OCI-LY1 (cell line): ENCODE results near the gene SRSF2.

Experiments used
- H2AFZ ChIP-seq: fragments of 200-600 bp; sonication (generic), shearing (Covaris generic); 2 replicates; pipeline ENCODE4 v1.6.0; 2014; ENCODE audit warnings: antibody characterized with exemption, mild to moderate bottlenecking, low read length
- H3F3A ChIP-seq: fragments of 200-600 bp; sonication (generic), shearing (Covaris generic); 2 replicates; pipeline ENCODE4 v1.6.0; 2014; ENCODE audit warnings: mild to moderate bottlenecking, antibody characterized with exemption, low read length, moderate library complexity; ENCODE audit not compliant: insufficient read depth
- H3K27ac ChIP-seq: fragments of 200-600 bp; sonication (generic); 2 replicates; pipeline ENCODE4 v1.5.1; 2014; ENCODE audit warnings: low read length, mixed run types, mild to moderate bottlenecking, low read depth; ENCODE audit not compliant: poor library complexity, severe bottlenecking
- H3K27me3 ChIP-seq: fragments of 200-600 bp; sonication (generic); 2 replicates; pipeline ENCODE4 v1.6.0; 2014; ENCODE audit warnings: antibody characterized with exemption, mild to moderate bottlenecking, low read length, moderate library complexity; ENCODE audit not compliant: insufficient read depth
- H3K36me3 ChIP-seq: fragments of 200-600 bp; sonication (generic); 2 replicates; pipeline ENCODE4 v1.6.1; 2014; ENCODE audit warnings: mild to moderate bottlenecking, antibody characterized with exemption, low read length, moderate library complexity, mixed read lengths; ENCODE audit not compliant: insufficient read depth
- H3K4me1 ChIP-seq: fragments of 200-600 bp; sonication (generic); 2 replicates; pipeline ENCODE4 v1.5.1; 2014; ENCODE audit warnings: mild to moderate bottlenecking, low read length, moderate library complexity; ENCODE audit not compliant: insufficient read depth, severe bottlenecking
- H3K4me2 ChIP-seq: fragments of 200-600 bp; sonication (generic), shearing (Covaris generic); 2 replicates; pipeline ENCODE4 v1.6.1; 2014; ENCODE audit warnings: low read length
- H3K4me3 ChIP-seq: fragments of 200-600 bp; sonication (generic); 2 replicates; pipeline ENCODE4 v1.5.1; 2014; ENCODE audit warnings: low read length, low read depth, mild to moderate bottlenecking, mixed read lengths; ENCODE audit not compliant: poor library complexity, severe bottlenecking
- H3K79me2 ChIP-seq: fragments of 200-600 bp; shearing (Covaris generic); 2 replicates; pipeline ENCODE4 v1.6.1; 2016; ENCODE audit warnings: mixed run types, low read length, mixed read lengths; ENCODE audit not compliant: insufficient read depth
- H3K9ac ChIP-seq: fragments of 200-600 bp; sonication (generic), shearing (Covaris generic); 2 replicates; pipeline ENCODE4 v1.6.1; 2014; ENCODE audit warnings: mild to moderate bottlenecking, low read length, mixed read lengths
- H3K9me2 ChIP-seq: fragments of 200-600 bp; sonication (generic), shearing (Covaris generic); 2 replicates; pipeline ENCODE4 v1.6.1; 2014; ENCODE audit warnings: low read depth, mild to moderate bottlenecking, low read length, mixed read lengths
- H3K9me3 ChIP-seq: fragments of 200-600 bp; shearing (Covaris generic); 2 replicates; pipeline ENCODE4 v1.6.1; 2014; ENCODE audit warnings: low read length, mixed read lengths
- H4K20me1 ChIP-seq: fragments of 200-600 bp; sonication (generic), shearing (Covaris generic); 2 replicates; pipeline ENCODE4 v1.6.0; 2016; ENCODE audit warnings: mild to moderate bottlenecking, low read length; ENCODE audit not compliant: insufficient read depth
- CTCF ChIP-seq: fragments of 200-600 bp; sonication (generic), shearing (Covaris generic); IDR thresholded peaks from 2 replicates; pipeline ENCODE4 v1.5.1; 2017; ENCODE audit warnings: mild to moderate bottlenecking, antibody characterized with exemption, low read length, moderate library complexity, mixed read lengths
- EZH2 ChIP-seq: fragments of 200-600 bp; sonication (generic), shearing (Covaris generic); IDR thresholded peaks from 2 replicates; pipeline ENCODE4 v1.8.0; 2017; ENCODE audit warnings: borderline replicate concordance, mixed run types, mild to moderate bottlenecking, antibody characterized with exemption, low read length, moderate library complexity, mixed read lengths

Gene SRSF2

DNA sequence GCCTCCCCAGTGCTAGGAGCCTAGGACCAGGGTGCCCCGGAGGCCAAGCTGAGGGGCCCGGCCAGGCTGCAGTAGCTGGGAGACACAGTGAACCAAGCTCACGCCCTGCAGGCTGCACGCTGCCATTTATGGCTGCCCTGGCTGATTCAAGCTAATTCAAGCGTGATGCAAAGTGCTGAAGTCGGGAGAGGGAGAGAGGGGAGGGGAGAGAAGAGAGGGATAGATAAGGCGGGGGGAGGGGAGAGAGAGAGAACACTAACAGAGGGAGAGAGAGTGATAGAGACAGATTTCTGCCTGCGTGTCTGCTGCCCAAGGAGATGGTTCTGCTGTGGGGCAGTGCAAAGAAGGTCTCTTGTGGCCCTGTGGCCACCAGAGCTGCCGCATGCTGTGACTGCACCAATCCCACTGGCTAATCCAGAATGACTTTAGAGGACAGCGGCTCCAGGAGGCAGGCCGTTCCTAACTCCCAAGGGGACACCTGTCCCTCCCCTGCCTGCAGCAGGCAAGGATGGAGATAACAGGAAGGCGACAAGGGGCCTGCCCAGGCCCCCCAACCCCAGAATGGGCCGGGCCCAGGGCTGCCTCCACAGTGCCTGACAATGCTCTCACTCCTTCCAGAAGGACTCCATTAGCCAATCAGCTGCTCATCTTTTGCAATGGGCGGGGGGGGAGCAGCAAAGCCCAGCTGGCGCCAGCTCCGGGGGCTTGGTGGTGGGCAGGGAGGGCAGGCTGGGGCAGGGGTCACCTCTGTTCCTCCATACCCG lies 39.2 kb downstream of the SRSF2 start:
- Histone ChIP-seq H4K20me1 (no peaks in the 10 kb centered on the region), H3K36me3 (no peaks in the 10 kb centered on the region), H3K9me2 (no peaks in the 10 kb centered on the region), H3K27me3 (peaks cover 3% of the 10 kb centered on the region; the same call in 1 of the 2 replicates), H3K4me3 (no peak overlapping the region), H3K4me2 (no peak overlapping the region), H3F3A (no peaks in the 10 kb centered on the region), H3K4me1 (peaks cover 4% of the 10 kb centered on the region), H2AFZ (no peak overlapping the region), H3K79me2 (no peaks in the 10 kb centered on the region), H3K9me3 (no peaks in the 10 kb centered on the region), H3K9ac (no peak overlapping the region), H3K27ac (no peak overlapping the region)
- TF ChIP-seq EZH2, result no peak
- no peak for TF ChIP-seq CTCF

DNA sequence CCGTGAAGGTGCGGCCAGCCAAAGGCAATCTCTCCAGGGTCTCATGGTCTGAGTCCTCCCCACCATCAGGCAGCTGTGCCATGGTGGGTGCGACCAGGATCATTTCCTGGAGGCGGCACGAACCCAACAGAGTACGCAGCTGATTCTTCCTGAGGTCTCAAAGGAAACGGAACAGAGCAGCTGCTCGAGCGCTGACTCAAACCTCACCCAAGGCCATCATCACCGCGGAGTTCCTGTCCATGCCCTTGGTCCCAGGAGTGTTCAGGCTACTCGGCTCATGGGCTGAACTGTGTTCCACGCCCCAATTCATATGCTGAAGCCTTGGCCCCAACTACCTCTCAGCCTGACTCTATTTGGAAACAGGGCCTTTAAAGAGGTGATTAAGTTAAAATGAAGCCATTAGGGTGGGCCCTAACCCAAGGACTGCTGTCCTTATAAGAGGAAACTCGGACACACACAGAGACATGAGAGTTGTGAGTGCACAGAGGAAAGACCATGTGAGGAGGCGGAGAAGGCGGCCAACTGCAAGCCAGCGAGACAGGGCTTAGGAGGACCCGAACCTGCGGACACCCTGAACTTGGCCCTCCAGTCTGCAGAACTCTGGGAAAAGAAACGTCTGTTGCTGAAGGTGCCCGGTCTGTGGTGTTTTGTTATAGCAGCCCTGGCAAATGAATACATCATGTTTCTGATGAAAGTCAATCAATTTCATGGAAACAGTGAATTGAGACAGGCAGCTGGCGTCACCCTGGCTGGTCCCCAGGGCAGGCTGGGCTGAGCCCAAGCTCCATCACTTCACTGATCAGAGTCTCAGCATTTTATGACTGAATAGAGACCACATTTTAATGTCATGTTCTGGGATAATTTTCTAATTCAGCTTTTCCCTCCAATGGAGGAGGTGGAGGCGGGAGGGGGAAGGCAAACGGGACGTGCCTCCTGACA lies 40.1 kb downstream of the SRSF2 start:
- no peak overlapping the region for H2AFZ ChIP-seq
- H3K36me3 ChIP-seq, result no peaks in the 10 kb centered on the region
- no peaks in the 10 kb centered on the region for H3K9me2 ChIP-seq
- H3K27ac ChIP-seq, result no peak overlapping the region
- no peaks in the 10 kb centered on the region for H4K20me1 ChIP-seq
- no peaks in the 10 kb centered on the region for H3K9me3 ChIP-seq
- H3K4me3 ChIP-seq, result no peak overlapping the region
- H3K9ac ChIP-seq, result no peak overlapping the region
- no peak for TF ChIP-seq EZH2
- TF ChIP-seq CTCF, result no peak
- peaks cover 3% of the 10 kb centered on the region; the same call in 1 of the 2 replicates for H3K27me3 ChIP-seq
- H3K4me2 ChIP-seq, result no peak overlapping the region
- H3K4me1 ChIP-seq, result peaks cover 4% of the 10 kb centered on the region
- H3K79me2 ChIP-seq, result no peaks in the 10 kb centered on the region
- H3F3A ChIP-seq, result no peaks in the 10 kb centered on the region

DNA sequence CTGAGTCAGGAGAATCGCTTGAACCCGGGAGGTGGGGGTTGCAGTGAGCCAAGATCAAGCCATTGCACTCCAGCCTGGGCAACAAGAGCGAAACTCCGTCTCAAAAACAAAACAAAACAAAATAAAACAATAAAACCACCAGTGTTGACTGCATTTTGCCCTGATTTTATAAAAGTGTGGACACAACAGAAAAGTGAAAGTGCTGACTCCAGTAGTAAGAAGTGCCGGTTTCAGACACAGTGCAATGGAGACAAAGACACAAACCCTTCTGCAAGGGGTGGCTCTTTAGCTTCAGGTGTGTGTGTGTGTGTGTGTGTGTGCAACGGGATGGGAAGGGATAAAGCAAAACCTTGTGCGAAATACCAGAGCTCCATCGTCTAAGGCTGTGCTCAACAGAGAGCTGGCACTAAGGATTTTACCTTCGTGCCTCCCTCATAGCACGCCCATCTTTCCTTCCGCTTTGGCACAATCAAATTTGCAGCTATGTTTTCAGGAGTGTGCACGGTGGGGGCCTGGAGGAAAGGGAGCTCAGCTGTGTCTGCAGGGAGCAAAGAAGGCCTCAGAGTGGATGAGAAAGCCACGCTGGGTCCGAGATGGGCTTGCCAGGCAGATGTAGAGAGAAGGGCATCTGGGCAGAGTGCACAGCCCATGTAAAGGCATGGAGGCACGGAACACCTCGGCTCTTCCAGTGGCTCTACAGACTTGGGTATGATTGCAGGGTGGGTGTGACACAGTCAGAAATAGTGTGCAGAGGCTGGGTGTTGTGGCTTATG lies 41.9 kb downstream of the SRSF2 start:
- Histone ChIP-seq H3F3A (no peaks in the 10 kb centered on the region), H3K27me3 (peaks cover 6% of the 10 kb centered on the region; the same call in 1 of the 2 replicates), H3K27ac (no peak overlapping the region), H3K9me3 (no peaks in the 10 kb centered on the region), H3K9me2 (no peaks in the 10 kb centered on the region), H4K20me1 (no peaks in the 10 kb centered on the region), H3K36me3 (no peaks in the 10 kb centered on the region), H2AFZ (no peak overlapping the region), H3K79me2 (no peaks in the 10 kb centered on the region), H3K9ac (no peak overlapping the region), H3K4me1 (no peaks in the 10 kb centered on the region), H3K4me3 (no peak overlapping the region), H3K4me2 (no peak overlapping the region)
- no peak for TF ChIP-seq EZH2
